HG02981 (cell line): ENCODE measurements around the gene UTS2R.
"Not testable (repeated sequence)": the region's sequence is repeated elsewhere in the genome, so short reads cannot be mapped to it uniquely, and the experiment has no call there.

Experiments
- ATAC-seq: cut with Tn5 transposase; IDR thresholded peaks from one replicate; pipeline ENCODE4 v1.9.1; 2021; ENCODE audit warnings: mild to moderate bottlenecking, moderate library complexity; ENCODE audit not compliant: unreplicated experiment

UTS2R gene

GRCh38 chr17:82353484-82353883 lies 18.1 kb upstream of the UTS2R start:
- no peak for ATAC-seq

GRCh38 chr17:82354804-82355308 lies 16.7 kb upstream of the UTS2R start:
- ATAC-seq: no peak

GRCh38 chr17:82355770-82356427 lies 15.7 kb upstream of the UTS2R start:
- ATAC-seq: no peak

GRCh38 chr17:82356845-82357355 lies 14.7 kb upstream of the UTS2R start:
- ATAC-seq: no peak

GRCh38 chr17:82357394-82357793 lies 14.2 kb upstream of the UTS2R start:
- no peak for ATAC-seq

DNA sequence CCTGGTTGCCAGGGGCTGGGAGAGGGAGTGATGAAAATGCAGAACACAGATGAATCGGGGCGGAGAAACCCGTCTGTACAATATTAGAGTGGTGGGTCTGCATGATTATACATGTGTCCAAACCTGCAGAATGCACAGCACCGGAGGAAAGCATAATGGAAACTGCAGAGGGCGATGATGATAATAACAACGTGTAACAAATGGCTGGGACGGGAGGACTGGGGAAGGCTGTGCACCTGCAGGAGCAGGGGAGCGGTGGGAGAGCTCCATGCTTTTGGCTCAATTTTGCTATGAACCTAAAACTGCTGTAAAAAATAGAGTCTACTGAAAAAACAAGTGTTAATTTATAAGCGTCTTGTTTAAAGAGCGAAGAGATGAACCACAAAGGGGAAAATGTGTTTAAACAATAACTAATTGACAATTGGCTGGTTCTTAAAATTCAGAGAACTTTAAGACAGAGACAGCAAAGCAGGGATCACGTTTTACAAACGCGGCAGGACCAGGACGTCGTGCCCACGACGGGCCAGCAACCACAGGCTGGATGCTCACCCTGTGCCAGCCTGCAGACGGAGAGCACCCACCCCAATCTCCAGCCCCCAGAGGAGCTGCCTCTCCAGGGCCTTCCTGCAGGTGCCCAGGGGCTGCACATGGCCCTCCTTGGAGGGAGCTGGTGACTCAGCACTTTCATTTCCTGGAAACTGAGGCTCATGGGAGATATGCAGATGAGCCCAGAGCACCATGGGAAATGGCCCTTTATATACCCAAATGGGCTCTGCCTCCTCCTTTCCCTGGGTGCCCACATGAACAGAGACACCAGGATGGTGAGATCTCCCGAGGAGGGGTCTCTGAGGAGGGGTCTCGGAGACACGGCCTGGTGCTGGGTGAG lies 12.9 kb upstream of the UTS2R start, which contains the start of gene TEX19:
TEX19 (plus strand) TSS at position 783 of the 886 bp plus-strand sequence. CDS start 2,904 bp downstream, outside the sequence.
- no peak for ATAC-seq

DNA sequence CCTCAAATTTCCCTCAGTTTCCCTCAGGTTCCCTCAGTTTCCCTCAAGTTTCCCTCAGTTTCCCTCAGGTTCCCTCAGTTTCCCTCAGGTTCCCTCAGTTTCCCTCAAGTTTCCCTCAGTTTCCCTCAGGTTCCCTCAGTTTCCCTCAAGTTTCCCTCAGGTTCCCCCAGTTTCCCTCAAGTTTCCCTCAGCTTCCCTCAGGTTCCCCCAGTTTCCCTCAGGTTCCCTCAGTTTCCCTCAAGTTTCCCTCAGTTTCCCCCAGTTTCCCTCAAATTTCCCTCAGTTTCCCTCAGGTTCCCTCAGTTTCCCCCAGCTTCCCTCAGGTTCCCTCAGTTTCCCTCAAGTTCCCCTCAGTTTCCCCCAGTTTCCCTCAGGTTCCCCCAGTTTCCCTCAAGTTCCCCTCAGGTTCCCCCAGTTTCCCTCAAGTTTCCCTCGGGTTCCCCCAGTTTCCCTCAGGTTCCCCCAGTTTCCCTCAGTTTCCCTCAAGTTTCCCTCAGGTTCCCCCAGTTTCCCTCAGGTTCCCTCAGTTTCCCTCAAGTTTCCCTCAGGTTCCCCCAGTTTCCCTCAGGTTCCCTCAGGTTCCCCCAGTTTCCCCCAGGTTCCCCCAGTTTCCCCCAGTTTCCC lies 12.0 kb upstream of the UTS2R start:
- ATAC-seq: not testable (repeated sequence)

- no peak for ATAC-seq
Observed at GRCh38 chr17:82361885-82362633, 9.5 kb upstream of the UTS2R start.

DNA sequence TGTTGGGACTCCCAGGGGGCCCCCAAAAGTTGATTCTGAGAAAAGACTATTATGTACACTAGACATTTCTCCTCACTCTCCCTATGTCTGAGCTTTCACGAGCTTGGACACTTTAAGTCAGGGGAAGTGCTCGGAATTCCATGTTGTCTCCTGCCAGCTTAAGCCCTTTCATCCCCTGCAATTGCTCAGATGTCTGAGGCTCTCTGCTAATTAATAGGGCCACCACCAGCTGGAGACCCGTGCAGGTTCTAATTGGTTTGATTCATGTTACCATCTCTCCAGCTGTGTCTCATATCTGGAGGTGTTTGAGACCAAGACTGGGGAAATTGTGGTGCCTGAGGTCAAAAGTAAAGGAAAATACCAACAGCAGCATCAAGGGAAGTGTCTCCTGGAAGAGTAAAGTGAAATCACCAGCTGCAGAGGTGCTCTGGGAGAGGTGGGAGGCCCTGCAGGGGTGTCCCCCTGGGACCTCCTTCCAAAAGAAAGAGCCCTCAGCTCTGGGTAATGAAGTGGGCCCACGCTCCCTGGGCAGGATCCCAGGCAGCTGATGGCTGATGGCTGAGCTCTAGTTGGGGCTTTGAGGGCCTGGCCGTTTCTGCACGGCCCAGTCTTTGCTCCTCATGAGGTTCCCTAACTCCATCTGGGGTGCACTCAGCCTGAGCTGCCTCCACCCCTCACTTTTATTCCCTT lies 5.8 kb upstream of the UTS2R start:
- ATAC-seq: no peak

DNA sequence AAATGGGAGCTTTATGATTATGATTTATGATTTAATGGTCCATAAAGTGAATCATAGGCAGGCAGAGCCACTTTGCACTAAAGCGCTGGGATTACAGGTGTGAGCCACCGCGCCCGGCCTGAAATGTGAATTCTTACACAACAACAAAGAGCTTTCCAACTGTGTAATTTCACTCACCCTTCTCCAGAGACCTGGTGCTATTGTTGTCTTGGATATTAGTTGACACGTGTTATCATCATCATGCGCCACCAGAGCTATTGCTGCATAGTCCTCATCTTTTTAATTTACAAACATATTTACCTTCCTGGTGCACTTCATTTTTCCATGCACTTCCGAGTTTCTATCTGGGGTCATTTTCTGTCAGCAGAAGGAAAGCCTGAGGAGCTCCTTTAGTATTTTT lies 4.8 kb upstream of the UTS2R start:
- ATAC-seq: no peak

DNA sequence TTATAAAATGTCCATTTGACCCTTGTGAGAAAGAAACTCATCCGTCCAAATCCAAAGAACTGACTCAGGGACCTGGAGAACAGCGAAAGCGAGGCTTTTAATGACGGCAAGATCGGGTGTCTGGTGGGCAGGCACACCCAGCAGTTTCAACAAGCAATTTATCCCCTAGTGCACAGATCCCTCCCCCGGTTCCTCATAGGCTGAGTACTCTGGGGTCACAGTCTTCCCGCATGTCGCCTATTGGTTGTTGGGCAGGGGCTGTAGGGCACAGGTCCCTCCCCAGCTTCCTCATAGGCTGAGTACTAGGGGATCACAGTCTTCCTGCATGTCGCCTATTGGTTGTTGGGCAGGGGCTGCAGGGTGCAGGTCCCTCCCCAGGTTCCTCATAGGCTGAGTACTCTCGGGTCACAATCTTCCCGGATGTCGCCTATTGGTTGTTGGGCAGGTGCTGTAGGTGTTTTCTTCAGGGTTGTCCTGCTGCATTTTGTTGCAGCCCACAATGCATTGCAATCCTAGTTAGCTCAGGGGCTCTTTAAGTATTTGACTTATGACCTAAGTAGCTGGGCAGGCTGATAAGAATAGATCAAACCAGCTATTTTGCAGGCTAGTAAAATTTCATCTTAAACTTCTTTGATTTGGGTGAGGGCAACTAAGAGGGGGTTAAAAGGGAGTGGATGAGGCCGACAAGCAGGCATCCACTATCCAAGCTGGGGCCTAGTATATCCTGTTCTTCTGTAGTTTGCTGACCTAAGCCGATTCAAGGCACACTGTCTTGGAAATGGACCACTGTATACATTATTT lies 3.6 kb upstream of the UTS2R start:
- ATAC-seq: no peak

DNA sequence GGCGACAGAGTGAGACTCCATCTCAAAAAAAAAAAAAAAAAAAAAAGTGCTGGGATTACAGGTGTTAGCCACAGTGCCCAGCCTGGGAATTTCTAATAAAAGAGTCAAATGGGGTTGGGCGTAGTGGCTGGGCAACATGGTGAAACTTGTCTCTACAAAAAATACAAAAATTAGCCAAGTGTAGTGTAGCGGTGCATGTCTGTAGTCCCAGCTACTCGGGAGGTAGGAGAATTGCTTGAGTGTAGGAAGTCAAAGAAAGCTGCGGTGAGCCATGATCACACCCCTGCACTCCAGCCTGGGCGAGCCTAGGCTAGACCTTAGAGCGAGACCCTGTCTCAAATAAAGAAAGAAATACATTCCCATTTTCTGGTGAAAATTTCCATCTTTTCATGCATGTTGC lies 2.4 kb upstream of the UTS2R start:
- no peak for ATAC-seq

DNA sequence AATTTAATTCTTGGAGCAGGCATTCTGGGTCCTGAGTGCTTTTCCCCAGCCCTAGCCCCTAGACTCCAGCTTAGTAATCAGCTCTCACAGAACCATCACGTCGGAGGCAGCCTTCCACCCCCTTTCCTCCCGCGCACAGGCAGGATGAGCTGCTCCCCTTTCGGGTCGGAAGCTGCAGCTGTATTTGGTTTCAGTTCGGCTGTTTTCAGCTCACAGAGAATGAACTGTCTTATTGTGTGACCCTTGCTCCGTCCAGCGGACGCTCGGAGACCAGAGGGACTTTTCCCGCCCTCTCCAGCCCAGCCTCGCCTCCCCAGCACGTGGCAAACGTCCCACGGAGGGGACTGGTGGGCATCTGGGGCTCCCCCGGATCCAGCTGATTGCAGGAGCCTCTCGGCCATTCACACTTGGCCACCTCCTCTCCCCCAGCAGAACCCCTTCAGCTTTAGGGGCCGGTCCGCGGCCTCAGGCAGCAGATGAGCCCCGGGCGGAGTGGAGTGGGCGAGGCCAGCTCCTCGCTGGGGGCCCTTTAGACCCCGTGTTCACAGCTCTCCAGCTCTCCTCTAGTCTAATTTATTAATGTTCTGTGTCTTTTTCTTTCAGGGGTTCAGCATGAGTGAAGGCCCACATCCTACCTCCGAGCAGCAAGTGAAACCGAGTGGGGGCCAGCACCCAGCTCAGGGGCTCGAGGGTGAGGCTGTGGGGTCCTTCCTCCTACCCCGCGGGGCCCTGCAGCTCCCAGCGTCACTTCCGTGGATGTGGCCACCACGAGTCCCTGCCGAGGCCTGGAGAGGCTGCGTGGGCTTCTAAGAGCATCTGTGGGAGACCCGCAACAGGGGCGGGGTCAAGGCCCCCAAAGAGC lies 863 bp upstream of the UTS2R start:
- ATAC-seq: no peak

DNA sequence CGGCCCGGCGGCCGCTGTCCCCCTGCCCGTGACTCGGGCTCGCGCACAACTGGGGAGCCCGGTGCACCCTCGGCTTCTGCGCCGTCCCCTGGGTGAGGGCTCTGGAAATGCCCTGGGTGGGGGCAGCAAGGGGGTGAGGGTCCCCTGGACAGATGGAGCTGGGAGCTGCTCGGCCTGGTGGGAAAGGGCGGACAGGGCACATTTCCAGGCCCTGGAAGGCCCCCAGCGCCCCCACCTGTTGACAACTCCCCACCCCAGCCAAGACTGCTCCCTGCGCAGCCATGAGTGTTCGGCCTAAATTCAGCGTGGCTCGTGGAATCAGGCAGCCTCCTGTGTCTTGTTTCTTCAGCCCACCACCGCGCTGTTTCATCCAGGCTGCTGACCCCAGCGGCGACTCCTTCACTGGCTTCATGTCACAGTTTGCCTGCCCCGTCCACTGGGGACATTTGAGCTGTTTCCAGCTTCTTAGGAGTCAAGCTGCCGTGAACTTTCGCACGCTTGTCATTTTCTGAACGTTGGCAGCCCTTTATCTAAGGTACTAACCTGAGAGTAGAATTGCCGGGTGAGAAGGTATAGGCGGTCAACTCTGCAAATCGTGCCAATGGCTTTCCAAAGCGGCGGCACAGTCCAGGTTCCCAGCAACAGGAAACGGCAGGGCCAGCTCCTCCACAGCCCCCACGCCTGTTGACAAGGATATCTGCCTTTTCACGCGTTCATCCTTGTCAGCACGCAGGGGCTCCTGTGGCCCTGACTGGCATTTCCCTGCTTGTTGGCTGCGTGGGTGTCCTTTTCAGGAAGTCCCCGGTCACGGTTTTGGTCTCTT lies 895 bp downstream of the UTS2R start:
- ATAC-seq: no peak

DNA sequence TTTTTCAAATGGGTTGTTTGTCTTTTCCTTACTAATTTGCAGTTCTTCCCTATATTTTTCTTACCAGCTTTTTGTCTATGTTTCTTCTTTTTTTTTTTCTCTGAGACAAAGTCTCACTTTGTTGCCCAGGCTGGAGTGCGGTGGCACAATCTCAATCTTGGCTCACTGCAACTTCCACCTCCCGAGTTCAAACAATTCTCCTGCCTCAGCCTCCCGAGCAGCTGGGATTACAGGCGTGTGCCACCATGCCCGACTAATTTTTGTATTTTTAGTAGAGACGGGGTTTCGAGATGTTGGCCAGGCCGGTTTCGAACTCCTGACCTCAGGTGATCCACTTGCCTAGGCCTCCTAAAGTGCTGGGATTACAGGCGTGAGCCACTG lies 1.5 kb downstream of the UTS2R start:
- ATAC-seq: not testable (repeated sequence)

- no peak for ATAC-seq
Observed at GRCh38 chr17:82373731-82374625, 2.4 kb downstream of the UTS2R start.
